ENCODE results near the gene CAPN10.
A peak's percentile ranks its signal among the peaks of the same experiment; 100 is the strongest.

CAPN10 gene

GRCh38 chr2:240596491-240596931, 10.0 kb downstream of the CAPN10 start:
- peaks cover 38% of the 10 kb centered on the region for H3K36me3 ChIP-seq
- TF ChIP-seq, protein P1, sequence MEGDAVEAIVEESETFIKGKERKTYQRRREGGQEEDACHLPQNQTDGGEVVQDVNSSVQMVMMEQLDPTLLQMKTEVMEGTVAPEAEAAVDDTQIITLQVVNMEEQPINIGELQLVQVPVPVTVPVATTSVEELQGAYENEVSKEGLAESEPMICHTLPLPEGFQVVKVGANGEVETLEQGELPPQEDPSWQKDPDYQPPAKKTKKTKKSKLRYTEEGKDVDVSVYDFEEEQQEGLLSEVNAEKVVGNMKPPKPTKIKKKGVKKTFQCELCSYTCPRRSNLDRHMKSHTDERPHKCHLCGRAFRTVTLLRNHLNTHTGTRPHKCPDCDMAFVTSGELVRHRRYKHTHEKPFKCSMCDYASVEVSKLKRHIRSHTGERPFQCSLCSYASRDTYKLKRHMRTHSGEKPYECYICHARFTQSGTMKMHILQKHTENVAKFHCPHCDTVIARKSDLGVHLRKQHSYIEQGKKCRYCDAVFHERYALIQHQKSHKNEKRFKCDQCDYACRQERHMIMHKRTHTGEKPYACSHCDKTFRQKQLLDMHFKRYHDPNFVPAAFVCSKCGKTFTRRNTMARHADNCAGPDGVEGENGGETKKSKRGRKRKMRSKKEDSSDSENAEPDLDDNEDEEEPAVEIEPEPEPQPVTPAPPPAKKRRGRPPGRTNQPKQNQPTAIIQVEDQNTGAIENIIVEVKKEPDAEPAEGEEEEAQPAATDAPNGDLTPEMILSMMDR (IDR thresholded peaks at IDR 0.05; ENCODE audit: low read depth, low read length) = no peak
- no peak overlapping the region for H3K27ac ChIP-seq
- no peak overlapping the region for H3K4me3 ChIP-seq (ENCODE audit: low read depth, low read length)
- no peaks in the 10 kb centered on the region for H3K9me3 ChIP-seq (ENCODE audit: severe bottlenecking)
- peak; percentile 5 for DNase-seq
- no peaks in the 10 kb centered on the region for H3K27me3 ChIP-seq (ENCODE audit: insufficient read depth, low read depth, severe bottlenecking)

DNA sequence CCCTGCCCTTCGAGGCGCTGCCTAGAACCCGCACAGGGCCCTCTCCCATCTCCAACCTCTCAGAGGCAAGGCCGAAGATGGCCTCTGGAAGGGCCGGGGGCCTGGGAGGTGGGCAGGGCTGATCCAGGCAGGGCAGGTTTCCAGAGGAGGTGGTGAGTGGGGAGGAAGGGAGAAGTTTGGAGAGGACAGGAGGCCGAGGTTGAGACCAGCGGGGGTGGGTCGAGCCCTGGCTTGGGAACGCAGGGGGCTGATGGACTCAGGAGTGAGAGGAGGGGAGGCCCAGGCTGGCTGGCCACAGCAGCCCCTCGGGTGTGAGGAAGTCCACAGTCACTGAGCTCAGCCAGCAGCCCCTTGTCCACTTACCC, 10.5 kb downstream of the CAPN10 start:
- peaks cover 33% of the 10 kb centered on the region for H3K36me3 ChIP-seq
- TF ChIP-seq, protein P1 (IDR thresholded peaks at IDR 0.05; ENCODE audit: low read depth, low read length) = no peak
- H3K27me3 ChIP-seq (ENCODE audit: insufficient read depth, low read depth, severe bottlenecking) = no peaks in the 10 kb centered on the region
- H3K4me3 ChIP-seq (ENCODE audit: low read depth, low read length) = no peak overlapping the region
- H3K9me3 ChIP-seq (ENCODE audit: severe bottlenecking) = no peaks in the 10 kb centered on the region
- DNase-seq = peak; percentile 4
- H3K27ac ChIP-seq = no peak overlapping the region

GRCh38 chr2:240597419-240598181, 11.1 kb downstream of the CAPN10 start:
- H3K9me3 ChIP-seq (ENCODE audit: severe bottlenecking) = no peaks in the 10 kb centered on the region
- H3K27ac ChIP-seq = no peak overlapping the region
- TF ChIP-seq, protein P1 (IDR thresholded peaks at IDR 0.05; ENCODE audit: low read depth, low read length) = no peak
- DNase-seq = peak; percentile 5
- H3K27me3 ChIP-seq (ENCODE audit: insufficient read depth, low read depth, severe bottlenecking) = no peaks in the 10 kb centered on the region
- H3K36me3 ChIP-seq = peaks cover 27% of the 10 kb centered on the region
- H3K4me3 ChIP-seq (ENCODE audit: low read depth, low read length) = no peak overlapping the region

DNA sequence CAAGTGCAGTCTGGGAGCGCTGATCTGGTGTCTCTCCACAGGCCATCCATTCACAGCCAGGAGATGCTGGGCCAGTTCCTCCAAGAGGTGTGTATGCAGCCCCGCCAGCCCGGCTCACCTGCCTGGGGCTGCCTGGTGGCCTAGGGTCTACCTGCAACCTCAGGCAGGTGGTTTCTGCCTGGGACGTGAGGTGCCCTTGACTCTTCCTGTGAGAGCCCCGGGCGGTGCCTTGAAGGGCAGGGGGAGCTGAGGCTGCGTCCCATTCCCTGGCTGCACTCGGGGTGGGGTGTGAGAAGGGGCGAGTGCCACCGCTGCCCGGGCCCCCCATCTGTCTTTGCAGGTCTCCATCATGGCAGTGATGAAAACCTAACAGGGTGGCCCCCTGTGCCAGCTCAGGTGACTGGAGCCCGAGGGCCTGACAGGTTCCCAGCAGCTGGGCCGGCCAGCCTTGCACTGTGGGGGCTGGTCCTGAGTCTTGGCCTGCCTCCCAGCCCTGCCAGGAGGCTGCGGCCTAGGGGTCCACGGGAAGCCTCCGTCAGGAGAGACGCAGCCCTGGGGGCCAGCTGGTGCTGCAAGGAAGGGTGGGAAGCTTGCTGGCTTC, 11.9 kb downstream of the CAPN10 start:
- no peak overlapping the region for H3K4me3 ChIP-seq (ENCODE audit: low read depth, low read length)
- no peak overlapping the region for H3K27ac ChIP-seq
- TF ChIP-seq, protein P1 (IDR thresholded peaks at IDR 0.05; ENCODE audit: low read depth, low read length) = no peak
- H3K27me3 ChIP-seq (ENCODE audit: insufficient read depth, low read depth, severe bottlenecking) = no peaks in the 10 kb centered on the region
- peak; percentile 3 for DNase-seq
- peaks cover 23% of the 10 kb centered on the region for H3K36me3 ChIP-seq
- H3K9me3 ChIP-seq (ENCODE audit: severe bottlenecking) = no peaks in the 10 kb centered on the region

- DNase-seq = no peak
- Histone ChIP-seq H3K36me3 (peaks cover 23% of the 10 kb centered on the region), H3K4me3 (ENCODE audit: low read depth, low read length) (no peak overlapping the region), H3K27me3 (ENCODE audit: insufficient read depth, low read depth, severe bottlenecking) (no peaks in the 10 kb centered on the region), H3K27ac (no peak overlapping the region), H3K9me3 (ENCODE audit: severe bottlenecking) (no peaks in the 10 kb centered on the region)
- TF ChIP-seq, protein P1 (IDR thresholded peaks at IDR 0.05; ENCODE audit: low read depth, low read length) = no peak
Measured at GRCh38 chr2:240599141-240599583, 12.6 kb downstream of the CAPN10 start.
